K562 (cell line): ENCODE results near the gene SLC27A2. TPM values are rescaled to one million over a fixed set of nuclear protein-coding genes. Genes with fewer than 3 reads are reported as not detected.
A peak's percentile ranks its signal among the peaks of the same experiment; 100 is the strongest.

Source experiments
- CEBPG ChIP-seq, 3 experiments: fragments of 200-800 bp in 1 of 3; sonication (Bioruptor generic) in 1 of 3; sonication (generic) in 1 of 3; formaldehyde crosslinking in 1 of 3; IDR thresholded peaks in 2 of 3; conservative IDR thresholded peaks in 1 of 3; 2 replicates each; pipeline versions ENCODE4 v1.6.1 to v1.8.0; 2016 to 2022; ENCODE audit warnings: missing compliant biosample characterization in 2 of 3, missing genetic modification characterization in 2 of 3, mild to moderate bottlenecking in 1 of 3, missing genetic modification reagents in 1 of 3
- CTBP1 ChIP-seq: fragments of 450-650 bp; IDR thresholded peaks from 2 replicates; pipeline ENCODE4 v1.6.1; 2016; ENCODE audit warnings: borderline replicate concordance
- E2F1 ChIP-seq: sonication (generic); formaldehyde crosslinking; IDR thresholded peaks from 2 replicates; pipeline ENCODE4 v1.8.1; 2023; ENCODE audit warnings: mild to moderate bottlenecking, missing genetic modification reagents, moderate library complexity
- KAT8 ChIP-seq: fragments of 450-650 bp; IDR thresholded peaks from 2 replicates; pipeline ENCODE4 v1.6.1; 2016; ENCODE audit warnings: low read depth, mild to moderate bottlenecking
- PTRF ChIP-seq: fragments of 450-650 bp; IDR thresholded peaks from 2 replicates; pipeline ENCODE4 v1.6.1; 2016; ENCODE audit warnings: mild to moderate bottlenecking, missing genetic modification characterization, missing compliant biosample characterization
- RAD51 ChIP-seq: fragments of 450-650 bp; IDR thresholded peaks from 2 replicates; pipeline ENCODE4 v1.7.1; 2016; ENCODE audit warnings: low read depth, mild to moderate bottlenecking, borderline replicate concordance
- RBM17 ChIP-seq: fragments of 200-400 bp; formaldehyde crosslinking; IDR thresholded peaks from 2 replicates; pipeline ENCODE4 v1.6.1; 2017; ENCODE audit warnings: low read depth, mild to moderate bottlenecking, low read length, borderline replicate concordance
- RBM25 ChIP-seq: fragments of 200-400 bp; formaldehyde crosslinking; IDR thresholded peaks from 2 replicates; pipeline ENCODE4 v1.6.1; 2018; ENCODE audit warnings: low read length, low read depth, moderate library complexity; ENCODE audit not compliant: severe bottlenecking
- SAP30 ChIP-seq: fragments of 200-600 bp; sonication (generic); IDR thresholded peaks from 2 replicates; pipeline ENCODE4 v1.6.1; 2012; ENCODE audit warnings: borderline replicate concordance, low read depth, mild to moderate bottlenecking, moderate library complexity, low read length, control low read depth, inconsistent platforms; ENCODE audit not compliant: insufficient read depth, poor library complexity, severe bottlenecking
- SOX6 ChIP-seq: fragments of 450-650 bp; IDR thresholded peaks from 2 replicates; pipeline ENCODE4 v1.6.1; 2014; ENCODE audit warnings: mild to moderate bottlenecking
- SP2 ChIP-seq: IDR thresholded peaks from 2 replicates; pipeline ENCODE4 v1.6.1; 2011; ENCODE audit warnings: mild to moderate bottlenecking, low read depth, low read length, moderate library complexity; ENCODE audit not compliant: poor library complexity, severe bottlenecking; ENCODE audit errors: extremely low read depth
- ZFP1 ChIP-seq: fragments of 450-650 bp; formaldehyde crosslinking; IDR thresholded peaks from 2 replicates; pipeline ENCODE4 v1.4.0; 2020; ENCODE audit warnings: mild to moderate bottlenecking, mixed read lengths
- polyA plus RNA-seq, 8 experiments: library from polyadenylated mRNA; depleted of rRNA in 4 of 8; stranded (reverse) in 5 of 8; unstranded in 3 of 8; fragments of >200 nt; fragmentation: Nextera tagmentation in 2 of 8; fragmentation: Illumina TruSeq in 1 of 8; extraction: Ambion mirVana in 2 of 8; extraction: Trizol in 1 of 8; gene quantifications; 2 replicates each; pipeline versions ENCODE4 v1.2.1 to v1.2.3, GENCODE V29; 2011 to 2014; ENCODE audit warnings: inconsistent platforms in 1 of 8, missing spikeins in 1 of 8
- total RNA-seq, 7 experiments: library from RNA; depleted of rRNA in 6 of 7; stranded (reverse); fragments of >200 nt in 6 of 7; fragmentation: Illumina TruSeq in 2 of 7; extraction: Trizol in 2 of 7; gene quantifications; 2 replicates each; pipeline versions ENCODE4 v1.2.1 to v1.2.3, GENCODE V29; 2011 to 2021; ENCODE audit warnings: low replicate concordance in 1 of 7
- TF ChIP-seq, protein P1 (sequence below), 3 experiments: fragments of 200-800 bp in 1 of 3; fragments of 250-450 bp in 1 of 3; fragments of 450-650 bp in 1 of 3; sonication (Bioruptor Pico) in 1 of 3; sonication (Bioruptor generic) in 1 of 3; formaldehyde crosslinking in 1 of 3; IDR thresholded peaks; 2 replicates each; pipeline versions ENCODE4 v1.6.1 to v1.8.0; 2016 to 2022; ENCODE audit warnings: mild to moderate bottlenecking in 2 of 3, missing genetic modification characterization in 2 of 3, missing compliant biosample characterization in 1 of 3, moderate library complexity in 1 of 3
- TF ChIP-seq, protein P2 (sequence below): IDR thresholded peaks from 2 replicates; pipeline ENCODE4 v1.6.1; 2011; ENCODE audit not compliant: insufficient read length; ENCODE audit errors: extremely low read depth
- TF ChIP-seq, protein P3 (sequence below): fragments of 250-450 bp; sonication (Bioruptor Pico); IDR thresholded peaks from 2 replicates; pipeline ENCODE4 v1.8.0; 2022; ENCODE audit warnings: inconsistent platforms
- TF ChIP-seq, protein P4 (sequence below): conservative IDR thresholded peaks from 2 replicates; pipeline ENCODE4 v1.6.1; 2011; ENCODE audit warnings: low read depth, mild to moderate bottlenecking, low read length; ENCODE audit not compliant: control insufficient read depth

The SLC27A2 gene
- total and polyA plus RNA-seq, 9 of the 15 experiments (the other 6 are each of a cell fraction or from before 2014, with no cell fraction given): 4.9 to 38.0 (median 22.7) TPM

DNA sequence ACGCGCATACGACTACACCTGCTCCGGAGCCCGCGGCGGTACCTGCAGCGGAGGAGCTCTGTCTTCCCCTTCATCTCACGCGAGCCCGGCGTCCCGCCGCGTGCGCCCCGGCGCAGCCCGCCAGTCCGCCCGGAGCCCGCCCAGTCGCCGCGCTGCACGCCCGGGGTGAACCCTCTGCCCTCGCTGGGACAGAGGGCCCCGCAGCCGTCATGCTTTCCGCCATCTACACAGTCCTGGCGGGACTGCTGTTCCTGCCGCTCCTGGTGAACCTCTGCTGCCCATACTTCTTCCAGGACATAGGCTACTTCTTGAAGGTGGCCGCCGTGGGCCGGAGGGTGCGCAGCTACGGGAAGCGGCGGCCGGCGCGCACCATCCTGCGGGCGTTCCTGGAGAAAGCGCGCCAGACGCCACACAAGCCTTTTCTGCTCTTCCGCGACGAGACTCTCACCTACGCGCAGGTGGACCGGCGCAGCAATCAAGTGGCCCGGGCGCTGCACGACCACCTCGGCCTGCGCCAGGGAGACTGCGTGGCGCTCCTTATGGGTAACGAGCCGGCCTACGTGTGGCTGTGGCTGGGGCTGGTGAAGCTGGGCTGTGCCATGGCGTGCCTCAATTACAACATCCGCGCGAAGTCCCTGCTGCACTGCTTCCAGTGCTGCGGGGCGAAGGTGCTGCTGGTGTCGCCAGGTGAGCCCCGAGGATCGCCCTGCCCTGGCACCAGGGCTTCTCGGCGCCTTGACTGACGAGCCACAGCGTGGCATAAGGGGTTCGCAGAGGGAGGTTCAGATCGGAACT lies 420 bp downstream of the SLC27A2 start (continued):
- TF ChIP-seq CEBPG (CRISPR knock-in tag; IDR thresholded peaks at IDR 0.05) (no peak), CEBPG (tag; conservative IDR thresholded peaks at IDR 0.05 in 1 of 2, IDR thresholded peaks at IDR 0.05 in 1 of 2) (no peak), RAD51 (no peak), KAT8 (no peak), SOX6 (peak; percentile 47; the same call in 1 of the 2 replicates), PTRF (tag) (no peak), CTBP1 (peak; percentile 88), E2F1 (CRISPR knock-in tag) (0 out of 2 replicates have a peak, but pooled peaks have one; percentile 40), SAP30 (peak; percentile 83), RBM25 (no peak), ZFP1 (CRISPR knock-in tag) (no peak), RBM17 (no peak), SP2 (no peak)
- TF ChIP-seq, protein P1, sequence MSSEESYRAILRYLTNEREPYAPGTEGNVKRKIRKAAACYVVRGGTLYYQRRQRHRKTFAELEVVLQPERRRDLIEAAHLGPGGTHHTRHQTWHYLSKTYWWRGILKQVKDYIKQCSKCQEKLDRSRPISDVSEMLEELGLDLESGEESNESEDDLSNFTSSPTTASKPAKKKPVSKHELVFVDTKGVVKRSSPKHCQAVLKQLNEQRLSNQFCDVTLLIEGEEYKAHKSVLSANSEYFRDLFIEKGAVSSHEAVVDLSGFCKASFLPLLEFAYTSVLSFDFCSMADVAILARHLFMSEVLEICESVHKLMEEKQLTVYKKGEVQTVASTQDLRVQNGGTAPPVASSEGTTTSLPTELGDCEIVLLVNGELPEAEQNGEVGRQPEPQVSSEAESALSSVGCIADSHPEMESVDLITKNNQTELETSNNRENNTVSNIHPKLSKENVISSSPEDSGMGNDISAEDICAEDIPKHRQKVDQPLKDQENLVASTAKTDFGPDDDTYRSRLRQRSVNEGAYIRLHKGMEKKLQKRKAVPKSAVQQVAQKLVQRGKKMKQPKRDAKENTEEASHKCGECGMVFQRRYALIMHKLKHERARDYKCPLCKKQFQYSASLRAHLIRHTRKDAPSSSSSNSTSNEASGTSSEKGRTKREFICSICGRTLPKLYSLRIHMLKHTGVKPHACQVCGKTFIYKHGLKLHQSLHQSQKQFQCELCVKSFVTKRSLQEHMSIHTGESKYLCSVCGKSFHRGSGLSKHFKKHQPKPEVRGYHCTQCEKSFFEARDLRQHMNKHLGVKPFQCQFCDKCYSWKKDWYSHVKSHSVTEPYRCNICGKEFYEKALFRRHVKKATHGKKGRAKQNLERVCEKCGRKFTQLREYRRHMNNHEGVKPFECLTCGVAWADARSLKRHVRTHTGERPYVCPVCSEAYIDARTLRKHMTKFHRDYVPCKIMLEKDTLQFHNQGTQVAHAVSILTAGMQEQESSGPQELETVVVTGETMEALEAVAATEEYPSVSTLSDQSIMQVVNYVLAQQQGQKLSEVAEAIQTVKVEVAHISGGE (CRISPR knock-in tag; IDR thresholded peaks at IDR 0.05): peak in 2 of 3 experiments; percentile 19 to 20; a peak in 3 of 6 replicates
- TF ChIP-seq, protein P2, sequence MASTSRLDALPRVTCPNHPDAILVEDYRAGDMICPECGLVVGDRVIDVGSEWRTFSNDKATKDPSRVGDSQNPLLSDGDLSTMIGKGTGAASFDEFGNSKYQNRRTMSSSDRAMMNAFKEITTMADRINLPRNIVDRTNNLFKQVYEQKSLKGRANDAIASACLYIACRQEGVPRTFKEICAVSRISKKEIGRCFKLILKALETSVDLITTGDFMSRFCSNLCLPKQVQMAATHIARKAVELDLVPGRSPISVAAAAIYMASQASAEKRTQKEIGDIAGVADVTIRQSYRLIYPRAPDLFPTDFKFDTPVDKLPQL: no peak
- TF ChIP-seq, protein P3, sequence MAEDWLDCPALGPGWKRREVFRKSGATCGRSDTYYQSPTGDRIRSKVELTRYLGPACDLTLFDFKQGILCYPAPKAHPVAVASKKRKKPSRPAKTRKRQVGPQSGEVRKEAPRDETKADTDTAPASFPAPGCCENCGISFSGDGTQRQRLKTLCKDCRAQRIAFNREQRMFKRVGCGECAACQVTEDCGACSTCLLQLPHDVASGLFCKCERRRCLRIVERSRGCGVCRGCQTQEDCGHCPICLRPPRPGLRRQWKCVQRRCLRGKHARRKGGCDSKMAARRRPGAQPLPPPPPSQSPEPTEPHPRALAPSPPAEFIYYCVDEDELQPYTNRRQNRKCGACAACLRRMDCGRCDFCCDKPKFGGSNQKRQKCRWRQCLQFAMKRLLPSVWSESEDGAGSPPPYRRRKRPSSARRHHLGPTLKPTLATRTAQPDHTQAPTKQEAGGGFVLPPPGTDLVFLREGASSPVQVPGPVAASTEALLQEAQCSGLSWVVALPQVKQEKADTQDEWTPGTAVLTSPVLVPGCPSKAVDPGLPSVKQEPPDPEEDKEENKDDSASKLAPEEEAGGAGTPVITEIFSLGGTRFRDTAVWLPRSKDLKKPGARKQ: peak; percentile 76; the same call in 1 of the 2 replicates
- TF ChIP-seq, protein P4, sequence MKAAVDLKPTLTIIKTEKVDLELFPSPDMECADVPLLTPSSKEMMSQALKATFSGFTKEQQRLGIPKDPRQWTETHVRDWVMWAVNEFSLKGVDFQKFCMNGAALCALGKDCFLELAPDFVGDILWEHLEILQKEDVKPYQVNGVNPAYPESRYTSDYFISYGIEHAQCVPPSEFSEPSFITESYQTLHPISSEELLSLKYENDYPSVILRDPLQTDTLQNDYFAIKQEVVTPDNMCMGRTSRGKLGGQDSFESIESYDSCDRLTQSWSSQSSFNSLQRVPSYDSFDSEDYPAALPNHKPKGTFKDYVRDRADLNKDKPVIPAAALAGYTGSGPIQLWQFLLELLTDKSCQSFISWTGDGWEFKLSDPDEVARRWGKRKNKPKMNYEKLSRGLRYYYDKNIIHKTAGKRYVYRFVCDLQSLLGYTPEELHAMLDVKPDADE: peak; percentile 11; the same call in 1 of the 2 replicates
